GM12872 (cell line): ENCODE data around the gene CAMK2D.

Experiments used
- CTCF ChIP-seq: IDR thresholded peaks from 3 replicates; pipeline ENCODE4 v1.5.1; 2011; ENCODE audit warnings: low read depth, mild to moderate bottlenecking, low read length, moderate library complexity; ENCODE audit not compliant: insufficient read depth

CAMK2D gene

GRCh38 chr4:113761620-113762185 is at the start of gene CAMK2D:
Gene CAMK2D, minus strand, starts transcription at chr4:113761738. Its CDS starts 670 bp downstream, at chr4:113761068.
- peak; percentile 64 for TF ChIP-seq CTCF

- no peak for TF ChIP-seq CTCF
Observed at GRCh38 chr4:113810906-113811305, 49.4 kb upstream of the CAMK2D start.

- no peak for TF ChIP-seq CTCF
Observed at GRCh38 chr4:113809311-113809710, 47.8 kb upstream of the CAMK2D start.

- TF ChIP-seq CTCF = no peak
Observed at GRCh38 chr4:113806850-113807249, 45.3 kb upstream of the CAMK2D start.

- TF ChIP-seq CTCF = no peak
Observed at GRCh38 chr4:113801882-113802281, 40.3 kb upstream of the CAMK2D start.

GRCh38 chr4:113790478-113790877 is 28.9 kb upstream of the CAMK2D start:
- TF ChIP-seq CTCF = no peak

GRCh38 chr4:113788888-113789287 is 27.4 kb upstream of the CAMK2D start:
- no peak for TF ChIP-seq CTCF
